Esophagus squamous epithelium (tissue), 5 donors: ENCODE measurements around the gene EMC10. TPM values are rescaled to one million over a fixed set of nuclear protein-coding genes. Genes with fewer than 3 reads are reported as not detected.

Experiments used
- DNase-seq: peaks from one replicate; lab custom pipeline; 2025; lab: John Stamatoyannopoulos, UW
- H3K27ac ChIP-seq, 4 donors: fragments of 200-600 bp; sonication (generic); one replicate each; pipeline ENCODE4 v1.5.1; 2016 to 2019; ENCODE audit warnings: mild to moderate bottlenecking in 1 of 4
- H3K27me3 ChIP-seq, 4 donors: fragments of 200-600 bp; sonication (generic); 1 replicate in 3 of 4; 2 replicates in 1 of 4; pipeline versions ENCODE4 v1.5.1 to v1.6.0; 2017 to 2021; ENCODE audit warnings: antibody characterized with exemption in 1 of 4
- H3K36me3 ChIP-seq, 3 donors: fragments of 200-600 bp; sonication (generic); one replicate each; pipeline ENCODE4 v1.5.1; 2016 to 2019
- H3K4me1 ChIP-seq, 3 donors: fragments of 200-600 bp; sonication (generic); one replicate each; pipeline ENCODE4 v1.5.1; 2017 to 2019
- H3K4me3 ChIP-seq, 4 donors: fragments of 200-600 bp; sonication (generic); 1 replicate in 3 of 4; 2 replicates in 1 of 4; pipeline ENCODE4 v1.5.1; 2016 to 2019; ENCODE audit warnings: mild to moderate bottlenecking in 2 of 4, moderate library complexity in 1 of 4
- H3K9me3 ChIP-seq, 3 donors: fragments of 200-600 bp; sonication (generic); one replicate each; pipeline ENCODE4 v1.5.1; 2016 to 2019
- POLR2A ChIP-seq, 4 donors: fragments of 450-650 bp; IDR thresholded peaks; one replicate each; pipeline ENCODE4 v1.6.1; 2017; ENCODE audit warnings: antibody characterized with exemption in 4 of 4, mild to moderate bottlenecking in 4 of 4, moderate library complexity in 3 of 4
- WGBS, 2 donors: methylation state at CpG; one replicate each; pipeline ENCODE4 v1.1.5; 2018; 5-methylcytosine and 5-hydroxymethylcytosine counted together
- intact Hi-C: fragments of 100-400 bp; cut with DNase I; formaldehyde crosslinking; loops from one replicate; pipeline ENCODE4 v1.15.0; 2022
- total RNA-seq, 4 donors: library from RNA; depleted of rRNA; stranded (reverse); fragments of >200 nt; gene quantifications; one replicate each; pipeline ENCODE4 v1.1.0, GENCODE V29; 2016
- TF ChIP-seq, protein P1 (sequence below), 6 experiments: fragments of 450-650 bp in 4 of 6; fragments of 200-600 bp in 2 of 6; sonication (generic) in 2 of 6; IDR thresholded peaks; one replicate each; pipeline ENCODE4 v1.5.1; 2016 to 2019; ENCODE audit warnings: antibody characterized with exemption in 6 of 6, mild to moderate bottlenecking in 4 of 6, moderate library complexity in 4 of 6
- donor health status: DM: yes; HTN: yes; CAD: no.

The EMC10 gene
- total RNA-seq, 4 donors from 2014 or later = 50.2 to 76.1 (median 59.7) TPM

- intact Hi-C loops = no loop called here
- Histone ChIP-seq H3K36me3 (no peaks in the 10 kb centered on the region), H3K4me3 (peak overlapping the region in 1 of 4 donors; percentile 23), H3K9me3 (no peaks in the 10 kb centered on the region), H3K27ac (no peak overlapping the region), H3K4me1 (peaks cover 0 to 1% (median 0%) of the 10 kb centered on the region in 3 donors), H3K27me3 (peaks cover 0 to 22% (median 0%) of the 10 kb centered on the region in 4 donors)
- DNase-seq = no peak
- 34 to 64% methylated on average over 6 to 12 of the region's 53 CpGs for WGBS, 2 donors
- TF ChIP-seq, protein P1, sequence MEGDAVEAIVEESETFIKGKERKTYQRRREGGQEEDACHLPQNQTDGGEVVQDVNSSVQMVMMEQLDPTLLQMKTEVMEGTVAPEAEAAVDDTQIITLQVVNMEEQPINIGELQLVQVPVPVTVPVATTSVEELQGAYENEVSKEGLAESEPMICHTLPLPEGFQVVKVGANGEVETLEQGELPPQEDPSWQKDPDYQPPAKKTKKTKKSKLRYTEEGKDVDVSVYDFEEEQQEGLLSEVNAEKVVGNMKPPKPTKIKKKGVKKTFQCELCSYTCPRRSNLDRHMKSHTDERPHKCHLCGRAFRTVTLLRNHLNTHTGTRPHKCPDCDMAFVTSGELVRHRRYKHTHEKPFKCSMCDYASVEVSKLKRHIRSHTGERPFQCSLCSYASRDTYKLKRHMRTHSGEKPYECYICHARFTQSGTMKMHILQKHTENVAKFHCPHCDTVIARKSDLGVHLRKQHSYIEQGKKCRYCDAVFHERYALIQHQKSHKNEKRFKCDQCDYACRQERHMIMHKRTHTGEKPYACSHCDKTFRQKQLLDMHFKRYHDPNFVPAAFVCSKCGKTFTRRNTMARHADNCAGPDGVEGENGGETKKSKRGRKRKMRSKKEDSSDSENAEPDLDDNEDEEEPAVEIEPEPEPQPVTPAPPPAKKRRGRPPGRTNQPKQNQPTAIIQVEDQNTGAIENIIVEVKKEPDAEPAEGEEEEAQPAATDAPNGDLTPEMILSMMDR (IDR thresholded peaks at IDR 0.05) = no peak
- TF ChIP-seq POLR2A (IDR thresholded peaks at IDR 0.05) = no peak
Observed at GRCh38 chr19:50516964-50517703, 40.8 kb downstream of the EMC10 start.

DNA sequence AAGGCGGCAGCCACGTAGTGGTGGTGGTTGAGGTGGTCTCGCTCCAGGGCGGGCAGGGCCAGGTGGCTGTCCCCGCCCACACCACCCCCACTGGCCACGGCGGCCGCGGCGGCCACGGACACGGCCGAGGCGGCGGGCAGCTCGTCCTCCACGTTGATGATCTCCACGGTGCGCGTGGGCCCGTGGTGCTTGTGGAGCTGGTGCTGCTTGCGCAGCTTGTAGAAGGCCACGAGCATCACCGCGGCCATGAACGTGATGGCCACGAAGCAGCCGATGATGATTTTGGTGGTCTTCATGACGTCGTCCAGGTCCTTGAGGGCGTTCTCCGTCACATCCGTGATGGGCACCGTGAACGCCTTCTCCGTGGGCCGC is 41.4 kb downstream of the EMC10 start:
- TF ChIP-seq, protein P1 (IDR thresholded peaks at IDR 0.05) = no peak
- no peak for TF ChIP-seq POLR2A (IDR thresholded peaks at IDR 0.05)
- DNase-seq = no peak
- intact Hi-C loops = no loop called here
- Histone ChIP-seq H3K36me3 (no peaks in the 10 kb centered on the region), H3K4me1 (no peaks in the 10 kb centered on the region), H3K4me3 (no peak overlapping the region), H3K27me3 (peaks cover 0 to 22% (median 0%) of the 10 kb centered on the region in 4 donors), H3K27ac (no peak overlapping the region), H3K9me3 (no peaks in the 10 kb centered on the region)
- 90 to 100% methylated on average over 2 to 6 of the region's 37 CpGs for WGBS, 2 donors

DNA sequence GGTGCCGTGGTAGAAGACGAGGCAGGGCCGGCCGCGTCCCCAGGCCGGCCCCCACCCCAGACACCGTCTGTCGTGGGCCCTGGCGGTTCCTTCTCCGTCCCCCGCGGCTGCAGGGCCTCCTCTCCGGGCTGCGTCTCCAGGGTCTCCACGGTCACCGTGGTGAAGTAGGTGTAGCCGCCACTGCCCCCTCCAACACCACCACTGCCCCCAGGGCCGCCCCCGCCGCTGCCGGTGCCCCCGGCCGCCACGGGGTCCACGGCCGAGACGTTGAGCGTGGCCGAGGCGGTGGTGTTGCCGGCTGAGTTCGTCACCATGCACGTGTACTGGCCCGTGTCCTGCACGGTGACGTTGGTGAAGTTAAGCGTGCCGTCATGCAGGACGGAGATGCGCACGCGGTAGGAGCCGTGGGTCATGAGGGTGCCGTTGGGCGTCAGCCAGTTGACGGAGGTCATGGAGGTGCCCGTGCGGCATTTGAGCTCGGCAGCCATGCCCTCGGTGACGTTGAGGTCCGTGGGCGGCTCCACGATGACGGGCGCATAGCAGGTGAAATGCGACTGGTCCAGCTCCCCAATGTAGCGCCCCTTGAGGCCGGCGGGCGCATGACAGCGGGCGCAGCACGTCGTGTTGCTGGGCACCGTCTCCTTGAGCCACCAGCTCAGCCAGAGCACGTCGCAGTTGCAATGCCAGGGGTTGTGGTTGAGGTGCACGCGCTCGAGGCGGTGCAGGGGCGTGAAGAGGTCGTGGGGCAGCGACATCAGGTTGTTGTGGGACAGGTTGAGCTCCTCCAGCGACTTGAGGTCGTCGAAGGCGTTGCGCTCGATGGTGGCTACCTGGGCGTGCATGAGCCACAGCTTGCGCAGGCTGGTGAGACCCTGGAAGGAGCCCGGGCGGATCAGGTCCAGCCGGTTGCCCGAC is 42.0 kb downstream of the EMC10 start:
- Histone ChIP-seq H3K27ac (no peak overlapping the region), H3K4me1 (no peaks in the 10 kb centered on the region), H3K36me3 (no peaks in the 10 kb centered on the region), H3K4me3 (no peak overlapping the region), H3K27me3 (peaks cover 0 to 22% (median 0%) of the 10 kb centered on the region in 4 donors), H3K9me3 (no peaks in the 10 kb centered on the region)
- TF ChIP-seq, protein P1 (IDR thresholded peaks at IDR 0.05) = no peak
- TF ChIP-seq POLR2A (IDR thresholded peaks at IDR 0.05) = no peak
- DNase-seq = no peak
- WGBS, 2 donors = 88 to 98% methylated on average over 12 to 21 of the region's 87 CpGs
- intact Hi-C loops = no loop called here

DNA sequence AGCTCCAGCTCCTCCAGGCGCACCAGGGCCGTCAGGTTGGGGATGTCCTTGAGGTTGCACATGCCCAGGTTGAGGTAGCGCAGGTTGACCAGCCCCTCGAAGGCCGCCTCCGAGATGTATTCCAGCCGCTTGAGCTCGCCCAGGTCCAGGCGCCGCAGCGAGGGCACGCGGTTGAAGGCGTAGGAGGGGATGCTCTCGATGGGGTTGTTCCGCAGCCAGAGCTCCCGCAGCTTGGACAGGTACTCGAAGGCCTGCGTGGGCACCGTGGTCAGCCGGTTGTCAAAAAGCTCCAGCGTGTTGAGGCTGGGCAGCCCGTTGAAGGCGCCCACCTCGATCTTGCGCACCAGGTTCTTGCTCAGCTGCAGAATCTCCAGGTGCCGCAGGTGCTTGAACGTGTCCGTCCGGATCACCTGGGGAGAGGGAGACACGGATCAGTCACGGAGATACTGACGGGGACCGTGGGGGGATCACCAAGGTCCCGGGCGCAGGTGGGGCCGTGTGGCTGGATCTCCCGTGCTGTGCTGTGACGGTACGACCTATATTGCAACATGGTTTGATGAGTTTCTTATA is 42.8 kb downstream of the EMC10 start:
- DNase-seq = no peak
- Histone ChIP-seq H3K36me3 (no peaks in the 10 kb centered on the region), H3K27me3 (peaks cover 0 to 16% (median 0%) of the 10 kb centered on the region in 4 donors), H3K4me3 (no peak overlapping the region), H3K27ac (no peak overlapping the region), H3K4me1 (no peaks in the 10 kb centered on the region), H3K9me3 (no peaks in the 10 kb centered on the region)
- TF ChIP-seq POLR2A (IDR thresholded peaks at IDR 0.05) = no peak
- TF ChIP-seq, protein P1 (IDR thresholded peaks at IDR 0.05) = no peak
- intact Hi-C loops = no loop called here
- WGBS, 2 donors = 75 to 100% methylated on average over 7 to 14 of the region's 40 CpGs
